Mesothelial cell of epicardium (in vitro differentiated cells): ENCODE measurements around the gene DGKH. TPM values are rescaled to one million over a fixed set of nuclear protein-coding genes. Genes with fewer than 3 reads are reported as not detected.

ENCODE experiments used
- DNase-seq, 2 experiments: peaks; one replicate each; pipeline ENCODE4 v3.0.0; 2021; ENCODE audit warnings: low spot score in 2 of 2; ENCODE audit not compliant: unreplicated experiment in 2 of 2
- H3K27ac Mint-ChIP-seq: 2 replicates; pipeline ENCODE4 v1.8.0; 2021; ENCODE audit warnings: mixed read lengths
- H3K27me3 Mint-ChIP-seq: 2 replicates; pipeline ENCODE4 v1.8.0; 2021; ENCODE audit warnings: low read depth, mixed read lengths
- H3K36me3 Mint-ChIP-seq: 2 replicates; pipeline ENCODE4 v1.8.0; 2021; ENCODE audit warnings: mixed read lengths
- H3K4me1 Mint-ChIP-seq: 2 replicates; pipeline ENCODE4 v1.8.0; 2021; ENCODE audit warnings: mixed read lengths
- H3K4me3 Mint-ChIP-seq: 2 replicates; pipeline ENCODE4 v1.8.0; 2021; ENCODE audit warnings: mild to moderate bottlenecking, moderate library complexity, mixed read lengths
- H3K9me3 Mint-ChIP-seq: 2 replicates; pipeline ENCODE4 v1.8.0; 2021; ENCODE audit warnings: mixed read lengths
- CTCF ChIP-seq: fragments of 200-600 bp; sonication (generic); IDR thresholded peaks from one replicate; pipeline ENCODE4 v1.5.0; 2021; ENCODE audit warnings: antibody characterized with exemption; ENCODE audit not compliant: unreplicated experiment
- total RNA-seq: library from RNA; stranded (reverse); gene quantifications from 3 replicates; pipeline ENCODE4 v1.2.1, GENCODE V29; 2021

The DGKH gene
- total RNA-seq, 1 donor from 2014 or later = 9.2 TPM

DNA sequence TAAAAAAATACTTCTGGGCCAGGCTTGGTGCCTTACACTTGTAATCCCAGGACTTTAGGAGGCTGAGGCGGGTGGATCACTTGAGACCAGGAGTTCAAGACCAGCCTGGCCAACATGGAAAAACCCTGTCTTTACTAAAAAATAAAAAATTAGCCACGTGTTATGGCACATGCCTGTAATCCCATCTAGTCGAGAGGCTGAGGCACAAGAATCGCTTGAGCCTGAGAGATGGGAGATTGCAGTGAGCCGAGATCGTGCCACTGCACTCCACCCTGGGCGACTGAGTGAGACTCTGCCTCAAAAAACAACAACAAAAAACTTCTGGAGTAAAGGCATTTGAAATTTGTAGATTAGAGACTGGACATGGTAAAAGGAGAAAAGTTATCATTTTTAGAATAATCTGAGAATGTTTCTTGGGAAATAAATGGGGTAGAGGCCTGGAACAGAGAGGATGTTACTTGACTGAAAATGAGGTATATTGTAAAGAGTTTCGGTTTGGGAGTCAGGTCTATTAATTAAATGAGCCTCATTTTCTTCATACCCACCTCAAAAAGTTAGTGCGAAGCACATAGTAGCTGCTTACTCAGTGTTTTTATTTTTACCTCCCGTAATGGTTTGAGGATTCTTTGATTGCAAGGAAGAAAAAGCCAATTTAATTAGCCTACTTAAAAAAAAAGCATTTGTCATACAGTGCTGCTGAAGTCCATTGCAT, 226.1 kb downstream of the DGKH start:
- H3K27ac Mint-ChIP-seq = no peak overlapping the region
- TF ChIP-seq CTCF = no peak
- H3K4me3 Mint-ChIP-seq = no peak overlapping the region
- peaks cover 39% of the 10 kb centered on the region for H3K4me1 Mint-ChIP-seq
- H3K27me3 Mint-ChIP-seq = no peaks in the 10 kb centered on the region
- DNase-seq = no peak
- peaks cover 13% of the 10 kb centered on the region for H3K9me3 Mint-ChIP-seq
- no peaks in the 10 kb centered on the region for H3K36me3 Mint-ChIP-seq

- Mint-ChIP-seq H3K4me3 (no peak overlapping the region), H3K4me1 (peaks cover 39% of the 10 kb centered on the region), H3K9me3 (peaks cover 13% of the 10 kb centered on the region), H3K36me3 (no peaks in the 10 kb centered on the region), H3K27ac (no peak overlapping the region), H3K27me3 (no peaks in the 10 kb centered on the region)
- DNase-seq = no peak
- no peak for TF ChIP-seq CTCF
These were observed 226.6 kb downstream of the DGKH start for GRCh38 chr13:42275098-42275471.

- Mint-ChIP-seq H3K4me1 (peaks cover 39% of the 10 kb centered on the region), H3K27ac (no peak overlapping the region), H3K9me3 (peaks cover 9% of the 10 kb centered on the region), H3K27me3 (no peaks in the 10 kb centered on the region), H3K4me3 (no peak overlapping the region), H3K36me3 (no peaks in the 10 kb centered on the region)
- DNase-seq = no peak
- no peak for TF ChIP-seq CTCF
These were observed 227.1 kb downstream of the DGKH start for GRCh38 chr13:42275506-42275905.

GRCh38 chr13:42276683-42277082, 228.2 kb downstream of the DGKH start:
- no peaks in the 10 kb centered on the region for H3K9me3 Mint-ChIP-seq
- no peak overlapping the region for H3K27ac Mint-ChIP-seq
- DNase-seq = no peak
- no peak overlapping the region for H3K4me3 Mint-ChIP-seq
- H3K27me3 Mint-ChIP-seq = no peaks in the 10 kb centered on the region
- no peak for TF ChIP-seq CTCF
- H3K36me3 Mint-ChIP-seq = no peaks in the 10 kb centered on the region
- H3K4me1 Mint-ChIP-seq = peaks cover 31% of the 10 kb centered on the region

DNA sequence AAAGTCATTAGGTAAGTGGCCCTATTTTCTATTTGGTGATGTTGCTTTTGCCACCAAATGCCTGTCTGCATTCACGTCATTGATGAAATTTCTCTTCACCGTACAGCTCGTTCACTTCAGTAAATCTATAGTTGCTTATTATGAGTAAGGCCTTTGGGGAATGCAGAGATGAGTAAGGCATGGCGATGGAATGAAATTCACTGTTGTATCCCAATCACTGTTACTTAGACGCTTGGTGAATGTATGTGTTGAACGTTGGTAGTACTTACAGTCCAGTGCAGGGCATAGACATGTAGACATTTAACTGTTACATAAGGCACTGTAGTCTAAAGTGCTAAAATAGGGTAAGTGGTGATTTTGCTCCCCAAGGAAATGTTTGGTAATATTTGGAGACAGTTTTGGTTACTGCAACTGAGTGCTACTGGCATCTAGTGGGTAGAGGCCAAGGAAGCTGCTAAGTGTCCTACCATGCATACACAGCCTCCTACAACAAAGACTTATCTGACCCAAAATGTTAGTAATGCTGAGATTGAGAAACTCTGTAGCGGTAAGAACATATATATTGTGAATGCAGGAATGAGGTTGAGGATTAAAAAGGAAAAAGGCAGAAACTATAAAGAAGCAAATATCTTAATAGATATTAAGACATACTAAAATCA, 229.3 kb downstream of the DGKH start:
- no peak for TF ChIP-seq CTCF
- Mint-ChIP-seq H3K4me3 (no peak overlapping the region), H3K27me3 (no peaks in the 10 kb centered on the region), H3K36me3 (no peaks in the 10 kb centered on the region), H3K9me3 (no peaks in the 10 kb centered on the region), H3K27ac (no peak overlapping the region), H3K4me1 (peaks cover 27% of the 10 kb centered on the region)
- no peak for DNase-seq
